Thyroid gland (tissue), 4 donors: Measurements from ENCODE around the gene TOE1.

Experiments used
- POLR2A ChIP-seq, 2 donors: fragments of 450-650 bp; IDR thresholded peaks; one replicate each; pipeline ENCODE4 v1.6.1; 2017; ENCODE audit warnings: antibody characterized with exemption in 2 of 2, mild to moderate bottlenecking in 2 of 2, moderate library complexity in 1 of 2
- TF ChIP-seq, protein P1 (sequence below), 6 experiments: fragments of 200-600 bp in 3 of 6; fragments of 450-650 bp in 3 of 6; sonication (generic) in 3 of 6; IDR thresholded peaks; one replicate each; pipeline ENCODE4 v1.5.1; 2016 to 2019; ENCODE audit warnings: antibody characterized with exemption in 6 of 6, mild to moderate bottlenecking in 2 of 6, inconsistent platforms in 1 of 6, moderate library complexity in 1 of 6

- TF ChIP-seq, protein P1, sequence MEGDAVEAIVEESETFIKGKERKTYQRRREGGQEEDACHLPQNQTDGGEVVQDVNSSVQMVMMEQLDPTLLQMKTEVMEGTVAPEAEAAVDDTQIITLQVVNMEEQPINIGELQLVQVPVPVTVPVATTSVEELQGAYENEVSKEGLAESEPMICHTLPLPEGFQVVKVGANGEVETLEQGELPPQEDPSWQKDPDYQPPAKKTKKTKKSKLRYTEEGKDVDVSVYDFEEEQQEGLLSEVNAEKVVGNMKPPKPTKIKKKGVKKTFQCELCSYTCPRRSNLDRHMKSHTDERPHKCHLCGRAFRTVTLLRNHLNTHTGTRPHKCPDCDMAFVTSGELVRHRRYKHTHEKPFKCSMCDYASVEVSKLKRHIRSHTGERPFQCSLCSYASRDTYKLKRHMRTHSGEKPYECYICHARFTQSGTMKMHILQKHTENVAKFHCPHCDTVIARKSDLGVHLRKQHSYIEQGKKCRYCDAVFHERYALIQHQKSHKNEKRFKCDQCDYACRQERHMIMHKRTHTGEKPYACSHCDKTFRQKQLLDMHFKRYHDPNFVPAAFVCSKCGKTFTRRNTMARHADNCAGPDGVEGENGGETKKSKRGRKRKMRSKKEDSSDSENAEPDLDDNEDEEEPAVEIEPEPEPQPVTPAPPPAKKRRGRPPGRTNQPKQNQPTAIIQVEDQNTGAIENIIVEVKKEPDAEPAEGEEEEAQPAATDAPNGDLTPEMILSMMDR (IDR thresholded peaks at IDR 0.05), result no peak
- no peak for TF ChIP-seq POLR2A (IDR thresholded peaks at IDR 0.05)
Measured at GRCh38 chr1:45353685-45354084, 13.7 kb downstream of the TOE1 start.
